Measurements from ENCODE around the gene CERS5.
A peak's percentile ranks its signal among the peaks of the same experiment; 100 is the strongest.

CERS5 gene

DNA sequence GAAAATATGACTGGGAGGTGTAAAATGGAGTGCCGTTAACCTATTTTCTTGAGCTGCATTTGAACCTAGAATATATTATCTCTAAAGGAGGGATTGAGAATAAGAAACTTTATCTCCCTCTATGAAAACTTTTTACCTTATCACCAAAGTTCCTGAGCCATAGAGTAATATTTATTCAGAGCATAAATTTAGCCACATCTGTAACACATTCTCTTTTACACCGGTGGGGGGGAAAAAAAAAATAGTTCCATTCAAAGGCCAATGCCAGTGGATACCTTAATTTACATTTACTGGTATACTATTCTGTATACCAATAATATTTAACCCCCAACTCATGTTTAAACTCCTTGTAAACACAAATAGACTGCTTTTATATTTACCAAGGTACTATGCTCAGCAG is 21.7 kb downstream of the CERS5 start:
- Histone ChIP-seq H3K27ac (no peak overlapping the region), H3K9me3 (ENCODE audit: control insufficient read depth, low read length) (no peaks in the 10 kb centered on the region), H3K4me2 (ENCODE audit: low read length) (no peak overlapping the region), H2AFZ (no peak overlapping the region), H3K4me3 (ENCODE audit: low read depth, low read length) (no peak overlapping the region), H3K4me1 (no peaks in the 10 kb centered on the region), H3K27me3 (ENCODE audit: control insufficient read depth, insufficient read depth, low read length) (no peaks in the 10 kb centered on the region), H3K36me3 (ENCODE audit: control insufficient read depth, insufficient read depth, low read length) (no peaks in the 10 kb centered on the region), H3K9ac (no peak overlapping the region), H3K79me2 (peaks cover 55% of the 10 kb centered on the region)
- TF ChIP-seq, protein P1, sequence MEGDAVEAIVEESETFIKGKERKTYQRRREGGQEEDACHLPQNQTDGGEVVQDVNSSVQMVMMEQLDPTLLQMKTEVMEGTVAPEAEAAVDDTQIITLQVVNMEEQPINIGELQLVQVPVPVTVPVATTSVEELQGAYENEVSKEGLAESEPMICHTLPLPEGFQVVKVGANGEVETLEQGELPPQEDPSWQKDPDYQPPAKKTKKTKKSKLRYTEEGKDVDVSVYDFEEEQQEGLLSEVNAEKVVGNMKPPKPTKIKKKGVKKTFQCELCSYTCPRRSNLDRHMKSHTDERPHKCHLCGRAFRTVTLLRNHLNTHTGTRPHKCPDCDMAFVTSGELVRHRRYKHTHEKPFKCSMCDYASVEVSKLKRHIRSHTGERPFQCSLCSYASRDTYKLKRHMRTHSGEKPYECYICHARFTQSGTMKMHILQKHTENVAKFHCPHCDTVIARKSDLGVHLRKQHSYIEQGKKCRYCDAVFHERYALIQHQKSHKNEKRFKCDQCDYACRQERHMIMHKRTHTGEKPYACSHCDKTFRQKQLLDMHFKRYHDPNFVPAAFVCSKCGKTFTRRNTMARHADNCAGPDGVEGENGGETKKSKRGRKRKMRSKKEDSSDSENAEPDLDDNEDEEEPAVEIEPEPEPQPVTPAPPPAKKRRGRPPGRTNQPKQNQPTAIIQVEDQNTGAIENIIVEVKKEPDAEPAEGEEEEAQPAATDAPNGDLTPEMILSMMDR (IDR thresholded peaks at IDR 0.05), result no peak

DNA sequence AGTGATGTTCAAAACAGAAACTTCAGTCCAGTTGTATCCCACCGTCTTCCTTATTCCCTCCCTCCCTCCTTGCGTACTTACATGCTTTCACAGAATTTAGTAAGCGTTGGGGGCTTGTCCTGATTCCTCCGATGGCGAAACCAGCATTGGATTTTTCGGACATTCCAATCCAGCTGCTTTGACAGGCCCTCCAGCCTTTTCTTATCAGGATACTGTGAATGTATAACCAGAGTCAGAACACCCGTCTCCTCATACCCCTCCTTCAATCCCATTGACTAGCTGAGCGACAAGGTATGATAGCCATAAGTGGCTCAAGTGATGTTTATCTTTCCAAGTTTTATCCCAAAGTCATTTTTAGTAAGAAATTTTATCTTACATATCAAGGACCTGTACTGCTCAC is 24.2 kb downstream of the CERS5 start:
- H3K27ac ChIP-seq, result no peak overlapping the region
- no peak overlapping the region for H3K9ac ChIP-seq
- no peaks in the 10 kb centered on the region for H3K36me3 ChIP-seq (ENCODE audit: control insufficient read depth, insufficient read depth, low read length)
- no peaks in the 10 kb centered on the region for H3K27me3 ChIP-seq (ENCODE audit: control insufficient read depth, insufficient read depth, low read length)
- H3K79me2 ChIP-seq, result peaks cover 58% of the 10 kb centered on the region
- no peaks in the 10 kb centered on the region for H3K4me1 ChIP-seq
- H3K9me3 ChIP-seq (ENCODE audit: control insufficient read depth, low read length), result no peaks in the 10 kb centered on the region
- H2AFZ ChIP-seq, result no peak overlapping the region
- H3K4me2 ChIP-seq (ENCODE audit: low read length), result no peak overlapping the region
- no peak overlapping the region for H3K4me3 ChIP-seq (ENCODE audit: low read depth, low read length)
- TF ChIP-seq, protein P1 (IDR thresholded peaks at IDR 0.05), result no peak

DNA sequence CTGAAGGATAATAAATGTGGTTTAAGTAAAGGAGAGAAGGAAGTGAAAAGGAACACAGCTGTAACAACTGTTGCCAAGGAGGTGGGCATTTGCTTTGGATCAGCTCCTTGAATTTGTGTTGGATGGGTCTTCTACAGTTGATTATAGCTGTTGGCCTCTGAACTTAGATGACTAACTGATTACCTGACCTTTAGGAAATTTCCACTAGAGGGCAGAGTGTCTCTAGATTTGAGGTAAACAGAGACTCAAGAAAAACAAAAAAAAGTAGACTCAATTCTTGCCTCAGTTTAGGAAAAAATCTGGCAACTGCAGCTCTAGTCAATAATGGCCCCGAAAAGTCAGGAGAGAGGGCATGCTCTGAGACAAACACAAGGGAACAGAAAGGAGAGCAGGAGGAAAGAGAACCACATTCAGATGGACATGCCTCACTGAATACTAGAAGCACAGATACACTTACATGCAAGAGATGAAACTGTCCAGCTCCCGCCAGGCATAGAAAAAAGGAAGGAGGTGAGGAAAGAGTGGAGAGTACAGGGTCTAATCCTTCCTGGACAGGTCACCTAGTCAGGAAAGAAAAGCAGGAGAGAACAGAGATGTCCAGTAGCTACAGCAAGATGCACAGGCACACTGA is 34.5 kb downstream of the CERS5 start:
- TF ChIP-seq, protein P1 (IDR thresholded peaks at IDR 0.05), result peak; percentile 44
- H3K27ac ChIP-seq, result no peak overlapping the region

DNA sequence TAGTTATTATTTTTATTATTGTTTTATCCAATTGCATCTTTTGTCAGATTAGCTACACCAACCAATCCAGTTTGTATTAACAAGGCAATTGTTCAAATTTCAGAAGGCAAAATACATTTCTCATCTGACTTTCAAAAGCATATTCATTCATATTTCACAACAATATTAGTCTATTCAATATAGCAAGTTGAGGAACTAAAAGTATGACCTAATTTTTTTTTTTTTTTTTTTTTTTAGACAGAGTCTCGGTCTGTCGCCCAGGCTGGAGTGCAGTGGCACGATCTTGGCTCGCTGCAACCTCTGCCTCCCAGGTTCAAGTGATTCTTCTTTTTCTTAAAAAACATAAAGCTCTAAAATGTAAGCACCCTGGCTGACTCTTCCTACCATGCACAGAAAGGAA is 37.9 kb downstream of the CERS5 start:
- no peaks in the 10 kb centered on the region for H3K27me3 ChIP-seq (ENCODE audit: control insufficient read depth, insufficient read depth, low read length)
- no peak overlapping the region for H2AFZ ChIP-seq
- no peaks in the 10 kb centered on the region for H3K36me3 ChIP-seq (ENCODE audit: control insufficient read depth, insufficient read depth, low read length)
- H3K79me2 ChIP-seq, result peaks cover 32% of the 10 kb centered on the region
- no peak overlapping the region for H3K4me3 ChIP-seq (ENCODE audit: low read depth, low read length)
- TF ChIP-seq, protein P1 (IDR thresholded peaks at IDR 0.05), result no peak
- no peak overlapping the region for H3K4me2 ChIP-seq (ENCODE audit: low read length)
- H3K27ac ChIP-seq, result no peak overlapping the region
- no peak overlapping the region for H3K9ac ChIP-seq
- H3K4me1 ChIP-seq, result no peaks in the 10 kb centered on the region
- no peaks in the 10 kb centered on the region for H3K9me3 ChIP-seq (ENCODE audit: control insufficient read depth, low read length)

More for the DNA sequence above, 34.5 kb downstream of the CERS5 start:
- no peaks in the 10 kb centered on the region for H3K27me3 ChIP-seq (ENCODE audit: control insufficient read depth, insufficient read depth, low read length)
- no peak overlapping the region for H3K9ac ChIP-seq
- H3K9me3 ChIP-seq (ENCODE audit: control insufficient read depth, low read length), result no peaks in the 10 kb centered on the region
- H3K36me3 ChIP-seq (ENCODE audit: control insufficient read depth, insufficient read depth, low read length), result no peaks in the 10 kb centered on the region
- no peak overlapping the region for H3K4me2 ChIP-seq (ENCODE audit: low read length)
- no peak overlapping the region for H3K4me3 ChIP-seq (ENCODE audit: low read depth, low read length)
- H2AFZ ChIP-seq, result no peak overlapping the region
- H3K4me1 ChIP-seq, result no peaks in the 10 kb centered on the region
- H3K79me2 ChIP-seq, result peaks cover 14% of the 10 kb centered on the region

DNA sequence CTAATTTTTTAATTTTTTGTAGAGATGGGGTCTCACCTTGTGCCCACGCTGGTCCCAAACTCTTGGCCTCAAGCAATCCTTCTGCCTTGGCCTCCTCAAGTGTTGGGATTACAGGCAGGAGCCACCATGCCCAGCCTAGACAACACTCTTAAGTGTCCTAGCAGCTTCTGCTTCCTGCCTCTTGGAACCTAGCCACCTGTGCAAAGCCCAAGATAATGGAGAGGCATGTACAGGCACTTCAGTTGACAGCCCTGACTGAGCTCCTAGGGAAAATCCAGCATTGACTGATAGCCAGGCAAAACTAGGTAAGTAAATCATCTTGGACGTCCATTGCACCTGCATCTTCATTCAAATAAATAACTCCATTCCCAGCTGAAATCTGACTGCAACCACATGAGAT is 39.6 kb downstream of the CERS5 start:
- Histone ChIP-seq H3K4me1 (no peaks in the 10 kb centered on the region), H3K9me3 (ENCODE audit: control insufficient read depth, low read length) (no peaks in the 10 kb centered on the region), H3K36me3 (ENCODE audit: control insufficient read depth, insufficient read depth, low read length) (no peaks in the 10 kb centered on the region), H3K27me3 (ENCODE audit: control insufficient read depth, insufficient read depth, low read length) (no peaks in the 10 kb centered on the region), H2AFZ (no peak overlapping the region), H3K4me2 (ENCODE audit: low read length) (no peak overlapping the region), H3K4me3 (ENCODE audit: low read depth, low read length) (no peak overlapping the region), H3K27ac (no peak overlapping the region), H3K79me2 (peaks cover 49% of the 10 kb centered on the region), H3K9ac (no peak overlapping the region)
- TF ChIP-seq, protein P1 (IDR thresholded peaks at IDR 0.05), result no peak
